GM23248 (cell line): ENCODE measurements around the gene PXDN.

Experiments
- EZH2 ChIP-seq: fragments of 200-600 bp; sonication (generic); IDR thresholded peaks from 2 replicates; pipeline ENCODE4 v1.6.1; 2018; ENCODE audit warnings: antibody characterized with exemption, mild to moderate bottlenecking; ENCODE audit not compliant: insufficient read depth, poor library complexity, severe bottlenecking
- EZH2phosphoT487 ChIP-seq: fragments of 200-600 bp; sonication (generic); IDR thresholded peaks from 2 replicates; pipeline ENCODE4 v1.6.1; 2018; ENCODE audit warnings: antibody characterized with exemption, moderate library complexity, mild to moderate bottlenecking, low read depth; ENCODE audit not compliant: insufficient read depth

DNA sequence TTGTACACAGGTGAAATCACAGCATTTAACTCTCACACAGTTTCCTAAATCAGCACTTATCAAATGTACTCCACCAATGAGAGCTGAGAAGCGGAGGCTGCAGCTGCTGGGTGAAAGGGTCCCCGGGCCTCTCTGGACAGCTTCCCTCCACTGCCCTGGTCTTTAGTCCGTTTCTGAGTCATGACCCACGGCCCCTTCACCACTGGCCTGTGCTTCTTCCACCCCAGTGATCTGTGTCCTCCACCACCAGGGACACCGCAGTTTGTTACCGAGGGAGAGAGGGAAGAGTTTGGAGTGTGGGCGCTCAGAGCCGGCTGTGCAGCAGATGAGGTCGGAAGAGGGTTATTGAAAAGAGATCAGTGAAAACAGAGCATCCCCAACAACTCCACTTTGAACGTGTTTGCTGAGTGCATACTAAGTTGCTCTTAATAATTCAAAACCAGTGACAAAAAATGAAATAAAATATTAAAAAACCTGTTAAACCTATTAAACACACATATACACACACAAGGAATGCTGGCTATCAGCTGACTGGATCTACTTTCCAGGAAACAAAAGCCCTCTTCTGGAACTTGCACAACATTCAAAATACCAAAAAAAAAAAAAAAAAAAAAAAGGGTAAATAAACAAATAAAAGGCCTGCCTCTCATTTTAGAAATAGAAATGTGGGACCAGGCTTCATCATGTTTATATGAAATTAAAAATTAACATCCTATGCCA is 54.1 kb downstream of the PXDN start:
- TF ChIP-seq EZH2 (no peak), EZH2phosphoT487 (no peak)
